Gastrocnemius medialis (tissue), 4 donors: ENCODE results near the gene KDM2B. TPM values are rescaled to one million over a fixed set of nuclear protein-coding genes. Genes with fewer than 3 reads are reported as not detected.

Experiments used
- ATAC-seq, 2 donors: fragments of 150-250 bp; one replicate each; pipeline ENCODE4 v1.9.1; 2016
- DNase-seq, 2 donors: peaks; one replicate each; pipeline ENCODE4 v3.0.0-alpha.2; 2019
- H3K27ac ChIP-seq, 4 donors: fragments of 200-600 bp; sonication (generic); 1 replicate in 1 of 4; 2 replicates in 3 of 4; pipeline ENCODE4 v1.5.1; 2016 to 2018; ENCODE audit warnings: mild to moderate bottlenecking in 2 of 4, moderate library complexity in 1 of 4
- H3K27me3 ChIP-seq, 3 donors: fragments of 200-600 bp; sonication (generic) in 2 of 3; 1 replicate in 1 of 3; 2 replicates in 2 of 3; pipeline versions ENCODE4 v1.5.1 to v1.6.0; 2016 to 2019; ENCODE audit warnings: mild to moderate bottlenecking in 1 of 3, moderate library complexity in 1 of 3
- H3K36me3 ChIP-seq, 2 donors: fragments of 200-600 bp; sonication (generic) in 1 of 2; one replicate each; pipeline ENCODE4 v1.5.1; 2017 to 2018
- H3K4me1 ChIP-seq, 2 donors: fragments of 200-600 bp; sonication (generic) in 1 of 2; one replicate each; pipeline ENCODE4 v1.5.1; 2016 to 2017; ENCODE audit warnings: mild to moderate bottlenecking in 2 of 2
- H3K4me3 ChIP-seq, 4 donors: fragments of 200-600 bp; sonication (generic) in 3 of 4; 1 replicate in 1 of 4; 2 replicates in 3 of 4; pipeline ENCODE4 v1.5.1; 2016 to 2019; ENCODE audit warnings: mild to moderate bottlenecking in 2 of 4
- H3K9me3 ChIP-seq, 3 donors: fragments of 200-600 bp; sonication (generic) in 2 of 3; 1 replicate in 1 of 3; 2 replicates in 2 of 3; pipeline ENCODE4 v1.5.1; 2016 to 2019
- POLR2A ChIP-seq, 2 donors: fragments of 450-650 bp; IDR thresholded peaks; one replicate each; pipeline ENCODE4 v1.6.1; 2017; ENCODE audit warnings: antibody characterized with exemption in 2 of 2, mild to moderate bottlenecking in 2 of 2, moderate library complexity in 2 of 2
- in situ Hi-C, 4 donors: fragments of 200-750 bp; cut with MboI; loops; one replicate each; pipeline versions ENCODE4 v1.15.0 to v1.8.0; 2017; ENCODE audit warnings: low sequenced_read_pairs in 4 of 4
- intact Hi-C: fragments of 100-400 bp; cut with DNase I; formaldehyde crosslinking; loops from one replicate; pipeline ENCODE4 v1.15.1; 2023; ENCODE audit warnings: low total_unique reads
- total RNA-seq, 4 donors: library from RNA; depleted of rRNA; stranded (reverse); fragments of >200 nt; gene quantifications; one replicate each; pipeline versions ENCODE4 v1.1.0 to v1.2.3, GENCODE V29; 2016
- TF ChIP-seq, protein P1 (sequence below), 5 experiments: fragments of 450-650 bp in 3 of 5; fragments of 200-600 bp in 2 of 5; sonication (generic) in 2 of 5; IDR thresholded peaks in 4 of 5; conservative IDR thresholded peaks in 1 of 5; 1 replicate in 4 of 5; 2 replicates in 1 of 5; pipeline ENCODE4 v1.5.1; 2016 to 2019; ENCODE audit warnings: antibody characterized with exemption in 5 of 5, mild to moderate bottlenecking in 3 of 5, moderate library complexity in 3 of 5

Gene KDM2B
- total RNA-seq, 4 donors from 2014 or later = 4.8 to 9.4 (median 8.3) TPM

DNA sequence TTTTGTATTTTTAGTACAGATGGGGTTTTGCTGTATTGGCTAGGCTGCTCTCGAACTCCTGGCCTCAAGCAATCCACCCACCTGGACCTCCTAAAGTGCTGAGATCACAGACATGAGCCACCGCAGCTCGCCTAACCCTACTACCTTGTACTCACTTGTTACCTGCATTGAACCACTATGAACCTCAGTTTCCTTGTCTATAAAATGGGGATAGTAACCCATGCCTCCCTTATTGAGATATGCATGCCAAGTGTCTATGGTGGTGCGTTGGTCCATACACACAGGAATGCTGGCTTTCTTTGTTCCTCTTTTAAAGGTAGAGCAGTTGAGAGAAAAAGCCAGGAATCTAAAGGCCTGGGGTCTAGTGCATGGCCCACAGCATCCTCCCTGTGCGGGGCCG is 40.9 kb downstream of the KDM2B start:
- intact Hi-C loops (loop anchor here (5.0 kb wide), 2 partner anchors 42 to 87 kb away; partner anchors contain the start of genes KDM2B and ORAI1), in situ Hi-C loops (no loop called here)
- no peak for ATAC-seq
- Histone ChIP-seq H3K27ac (peak overlapping the region in 3 of 4 donors; percentile 42 to 97 (median 94)), H3K36me3 (no peaks in the 10 kb centered on the region), H3K4me1 (peaks cover 22 to 23% of the 10 kb centered on the region in 2 donors), H3K4me3 (no peak overlapping the region), H3K9me3 (no peaks in the 10 kb centered on the region), H3K27me3 (no peaks in the 10 kb centered on the region)
- no peak for TF ChIP-seq POLR2A (IDR thresholded peaks at IDR 0.05)
- TF ChIP-seq, protein P1, sequence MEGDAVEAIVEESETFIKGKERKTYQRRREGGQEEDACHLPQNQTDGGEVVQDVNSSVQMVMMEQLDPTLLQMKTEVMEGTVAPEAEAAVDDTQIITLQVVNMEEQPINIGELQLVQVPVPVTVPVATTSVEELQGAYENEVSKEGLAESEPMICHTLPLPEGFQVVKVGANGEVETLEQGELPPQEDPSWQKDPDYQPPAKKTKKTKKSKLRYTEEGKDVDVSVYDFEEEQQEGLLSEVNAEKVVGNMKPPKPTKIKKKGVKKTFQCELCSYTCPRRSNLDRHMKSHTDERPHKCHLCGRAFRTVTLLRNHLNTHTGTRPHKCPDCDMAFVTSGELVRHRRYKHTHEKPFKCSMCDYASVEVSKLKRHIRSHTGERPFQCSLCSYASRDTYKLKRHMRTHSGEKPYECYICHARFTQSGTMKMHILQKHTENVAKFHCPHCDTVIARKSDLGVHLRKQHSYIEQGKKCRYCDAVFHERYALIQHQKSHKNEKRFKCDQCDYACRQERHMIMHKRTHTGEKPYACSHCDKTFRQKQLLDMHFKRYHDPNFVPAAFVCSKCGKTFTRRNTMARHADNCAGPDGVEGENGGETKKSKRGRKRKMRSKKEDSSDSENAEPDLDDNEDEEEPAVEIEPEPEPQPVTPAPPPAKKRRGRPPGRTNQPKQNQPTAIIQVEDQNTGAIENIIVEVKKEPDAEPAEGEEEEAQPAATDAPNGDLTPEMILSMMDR (IDR thresholded peaks at IDR 0.05 in 4 of 5, conservative IDR thresholded peaks at IDR 0.05 in 1 of 5) = no peak
- DNase-seq = no peak

DNA sequence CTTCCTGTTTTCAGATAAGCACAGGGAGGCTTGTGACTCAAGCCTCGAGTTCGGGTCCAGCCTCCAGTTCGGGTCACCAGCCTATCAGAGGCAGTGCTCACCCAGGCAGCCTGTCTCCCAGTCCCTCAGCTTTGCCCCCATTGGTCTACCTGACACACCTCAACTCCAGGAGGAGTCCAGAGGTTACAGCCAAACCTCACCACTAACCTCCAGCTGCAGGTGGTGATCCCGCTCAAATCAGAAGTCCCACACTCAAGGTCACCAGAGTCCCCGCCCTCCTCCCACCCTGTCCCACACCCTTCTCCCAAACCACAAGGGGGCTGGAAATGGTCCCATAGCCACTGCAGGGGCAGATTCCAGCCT is 42.1 kb downstream of the KDM2B start:
- Histone ChIP-seq H3K4me1 (peaks cover 22 to 23% of the 10 kb centered on the region in 2 donors), H3K4me3 (peak overlapping the region in 2 of 4 donors; percentile 77 to 87), H3K27ac (peak overlapping the region; percentile 91 to 97 (median 94)), H3K9me3 (no peaks in the 10 kb centered on the region), H3K27me3 (no peaks in the 10 kb centered on the region), H3K36me3 (no peaks in the 10 kb centered on the region)
- intact Hi-C loops = loop anchor here (5.0 kb wide), 2 partner anchors 44 to 89 kb away; partner anchors contain the start of genes KDM2B and ORAI1
- in situ Hi-C loops = no loop called here
- peak in 1 of 2 donors; percentile 31 for DNase-seq
- TF ChIP-seq POLR2A (IDR thresholded peaks at IDR 0.05) = no peak
- TF ChIP-seq, protein P1 (IDR thresholded peaks at IDR 0.05 in 4 of 5, conservative IDR thresholded peaks at IDR 0.05 in 1 of 5) = no peak
- ATAC-seq = no peak

DNA sequence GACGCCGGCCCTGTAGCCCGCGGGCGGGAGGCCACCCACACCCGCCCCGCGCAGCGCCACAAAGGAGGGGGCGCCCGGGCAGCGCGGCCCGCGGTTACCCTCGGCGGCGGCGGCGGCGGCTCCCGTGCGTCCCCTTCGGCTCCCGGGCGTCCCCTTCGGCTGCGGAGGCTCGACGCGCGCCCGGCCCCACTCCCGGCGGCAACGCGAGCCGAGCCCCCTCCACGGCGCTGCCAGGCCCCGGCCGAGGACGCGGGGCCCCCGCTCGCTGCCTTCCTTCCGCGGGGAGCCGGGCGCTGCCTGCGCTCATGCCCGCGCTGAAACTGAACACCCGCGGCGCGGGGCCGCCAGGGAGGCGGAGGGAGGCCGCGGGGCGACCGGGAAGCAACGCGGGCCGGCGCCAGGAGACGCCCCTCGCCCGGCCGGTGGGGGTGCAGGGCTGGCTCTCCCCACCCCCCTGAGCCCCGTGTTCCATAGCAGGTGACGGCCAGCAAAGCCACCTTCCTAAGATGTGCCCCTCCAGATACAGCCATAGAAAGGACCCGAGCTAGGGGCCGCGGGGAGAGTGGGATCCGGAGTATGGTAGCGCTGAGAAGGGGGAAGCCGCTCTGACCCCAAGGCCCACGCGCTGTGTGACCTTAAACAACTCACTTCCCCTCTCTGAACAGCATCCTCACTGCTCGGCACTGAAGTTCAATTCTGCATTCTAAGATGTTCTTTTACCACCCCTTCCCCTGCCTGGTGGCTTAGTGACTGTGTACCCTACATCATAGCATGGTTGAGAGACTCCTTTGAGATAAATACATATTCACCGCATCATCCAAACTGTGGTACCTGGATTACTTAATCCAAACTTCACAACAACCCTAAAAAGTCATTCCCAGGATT is 42.8 kb downstream of the KDM2B start:
- intact Hi-C loops = loop anchor here (2.0 to 5.0 kb wide), 3 partner anchors 37 to 89 kb away; partner anchors contain the start of genes KDM2B and ORAI1
- TF ChIP-seq, protein P1 (IDR thresholded peaks at IDR 0.05 in 4 of 5, conservative IDR thresholded peaks at IDR 0.05 in 1 of 5) = no peak
- no peak for TF ChIP-seq POLR2A (IDR thresholded peaks at IDR 0.05)
- peaks cover 22 to 23% of the 10 kb centered on the region in 2 donors for H3K4me1 ChIP-seq

DNA sequence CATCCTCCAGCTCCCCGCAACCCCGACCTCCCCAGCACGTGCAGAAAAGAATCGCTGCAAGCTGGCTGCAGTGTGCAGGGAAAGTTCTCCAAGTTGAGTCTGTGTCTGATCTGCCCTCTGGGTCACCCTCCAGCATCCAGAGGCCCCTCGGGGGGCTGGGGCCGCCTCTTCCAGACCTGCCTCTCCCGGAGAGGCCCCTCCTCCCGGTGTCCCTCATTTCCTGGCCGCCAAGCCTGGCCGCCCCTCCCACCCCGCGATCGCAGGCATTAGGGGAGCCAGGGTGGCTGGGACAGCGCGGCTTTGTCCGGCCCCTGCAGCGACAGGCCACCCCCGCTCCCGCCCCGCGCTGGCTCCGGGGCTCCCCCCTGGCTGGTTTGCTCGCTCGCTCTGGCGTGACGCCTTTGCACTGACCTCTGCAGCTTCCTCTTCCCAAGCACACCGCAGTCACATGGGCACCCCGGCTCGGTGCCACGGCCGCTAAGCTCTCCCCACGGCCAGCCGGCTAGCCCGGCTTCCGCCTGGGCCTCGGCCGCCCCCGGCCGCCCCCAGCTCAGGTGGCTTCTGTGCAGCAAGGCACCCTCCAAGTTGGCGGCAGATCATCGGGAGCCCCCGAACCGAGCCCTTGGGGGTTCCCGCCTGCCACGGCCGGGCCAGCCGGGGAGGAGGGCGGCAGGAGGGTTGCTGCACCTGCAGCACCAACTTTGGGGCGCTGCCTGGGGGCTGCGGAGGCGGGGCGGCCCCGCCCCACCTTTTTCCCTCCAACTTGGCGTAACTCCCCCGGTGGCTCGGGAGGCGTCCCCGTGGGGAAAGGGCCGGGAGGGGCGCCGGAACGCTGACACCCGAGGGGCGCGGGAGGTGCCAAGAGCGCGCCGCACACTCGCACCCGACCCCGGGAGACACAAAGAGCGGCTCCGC is 43.7 kb downstream of the KDM2B start:
- peak; percentile 59 to 75 for TF ChIP-seq POLR2A (IDR thresholded peaks at IDR 0.05)
- TF ChIP-seq, protein P1 (IDR thresholded peaks at IDR 0.05 in 4 of 5, conservative IDR thresholded peaks at IDR 0.05 in 1 of 5) = no peak
- Histone ChIP-seq H3K4me3 (peak overlapping the region; percentile 68 to 87 (median 82)), H3K9me3 (no peaks in the 10 kb centered on the region), H3K4me1 (peaks cover 22 to 23% of the 10 kb centered on the region in 2 donors), H3K27ac (peak overlapping the region; percentile 91 to 97 (median 94)), H3K36me3 (no peaks in the 10 kb centered on the region), H3K27me3 (no peaks in the 10 kb centered on the region)
- DNase-seq (peak; percentile 81 to 91), ATAC-seq (peak; percentile 81)
- in situ Hi-C loops = no loop called here
- intact Hi-C loops = loop anchor here (2.0 to 5.0 kb wide), 3 partner anchors 36 to 90 kb away; partner anchors contain the start of genes KDM2B and ORAI1

More for the DNA sequence above, 42.8 kb downstream of the KDM2B start:
- H3K9me3 ChIP-seq = no peaks in the 10 kb centered on the region
- H3K27me3 ChIP-seq = no peaks in the 10 kb centered on the region
- DNase-seq (no peak), ATAC-seq (peak; percentile 18 to 28)
- H3K36me3 ChIP-seq = no peaks in the 10 kb centered on the region
- peak overlapping the region; percentile 91 to 97 (median 94) for H3K27ac ChIP-seq
- H3K4me3 ChIP-seq = peak overlapping the region; percentile 68 to 87 (median 82)
- in situ Hi-C loops = no loop called here
